GM23338 (cell line): ENCODE results near the gene ABR. TPM values are rescaled to one million over a fixed set of nuclear protein-coding genes. Genes with fewer than 3 reads are reported as not detected.

ENCODE experiments used
- ATAC-seq: fragments of 200-7000 bp; cut with Tn5 transposase; 3 replicates; pipeline ENCODE4 v1.9.1; 2020
- DNase-seq: peaks from one replicate; pipeline ENCODE4 v3.0.0-alpha.2; 2015; ENCODE audit warnings: low spot score
- H2AFZ ChIP-seq: fragments of 200-600 bp; sonication (generic); 2 replicates; pipeline ENCODE4 v1.8.0; 2016; ENCODE audit warnings: antibody characterized with exemption, mild to moderate bottlenecking, moderate library complexity
- H3F3A ChIP-seq: fragments of 200-600 bp; sonication (generic); replicated peaks from 2 replicates; pipeline ENCODE4 v1.8.0; 2017; ENCODE audit warnings: antibody characterized with exemption, mixed run types, low read depth
- H3K27ac ChIP-seq: fragments of 200-600 bp; sonication (generic); 2 replicates; pipeline ENCODE4 v1.6.1; 2016; ENCODE audit warnings: low read depth
- H3K27me3 ChIP-seq: fragments of 200-600 bp; sonication (generic); 2 replicates; pipeline ENCODE4 v1.8.0; 2016; ENCODE audit warnings: mild to moderate bottlenecking, mixed run types, moderate library complexity; ENCODE audit not compliant: insufficient read depth
- H3K36me3 ChIP-seq: fragments of 200-600 bp; sonication (generic); 2 replicates; pipeline ENCODE4 v1.8.0; 2016; ENCODE audit warnings: mild to moderate bottlenecking; ENCODE audit not compliant: insufficient read depth
- H3K4me1 ChIP-seq: fragments of 200-600 bp; sonication (generic); 2 replicates; pipeline ENCODE4 v1.8.0; 2016; ENCODE audit warnings: mild to moderate bottlenecking, moderate library complexity; ENCODE audit not compliant: insufficient read depth
- H3K4me2 ChIP-seq: fragments of 200-600 bp; sonication (generic); 2 replicates; pipeline ENCODE4 v1.7.1; 2017; ENCODE audit warnings: mixed run types
- H3K4me3 ChIP-seq: fragments of 200-600 bp; sonication (generic); 2 replicates; pipeline ENCODE4 v1.6.1; 2016; ENCODE audit warnings: mixed run types
- H3K79me2 ChIP-seq: fragments of 200-600 bp; sonication (generic); replicated peaks from 2 replicates; pipeline ENCODE4 v1.8.0; 2017; ENCODE audit warnings: mild to moderate bottlenecking; ENCODE audit not compliant: insufficient read depth
- H3K9me2 ChIP-seq: fragments of 200-600 bp; sonication (generic); 2 replicates; pipeline ENCODE4 v1.8.0; 2017; ENCODE audit not compliant: insufficient read depth
- H4K20me1 ChIP-seq: fragments of 200-600 bp; sonication (generic); replicated peaks from 2 replicates; pipeline ENCODE4 v1.8.0; 2017; ENCODE audit warnings: mild to moderate bottlenecking; ENCODE audit not compliant: insufficient read depth
- H3K27ac Mint-ChIP-seq: 2 replicates; pipeline ENCODE4 v1.8.0; 2020; ENCODE audit warnings: inconsistent platforms, mild to moderate bottlenecking, moderate library complexity, mixed read lengths
- H3K27me3 Mint-ChIP-seq: 3 replicates; pipeline ENCODE4 v1.8.0; 2022; ENCODE audit warnings: low read depth, mild to moderate bottlenecking, moderate library complexity, mixed read lengths, inconsistent platforms; ENCODE audit not compliant: insufficient read depth, poor library complexity
- H3K36me3 Mint-ChIP-seq: 3 replicates; pipeline ENCODE4 v1.8.0; 2021; ENCODE audit warnings: low read depth, mild to moderate bottlenecking, inconsistent platforms, moderate library complexity, mixed read lengths
- H3K4me1 Mint-ChIP-seq: 3 replicates; pipeline ENCODE4 v1.8.0; 2020; ENCODE audit warnings: mild to moderate bottlenecking, inconsistent platforms, mixed read lengths
- H3K4me3 Mint-ChIP-seq: 3 replicates; pipeline ENCODE4 v1.8.0; 2021; ENCODE audit warnings: moderate library complexity, mild to moderate bottlenecking, inconsistent platforms, mixed read lengths
- H3K9me3 Mint-ChIP-seq: 3 replicates; pipeline ENCODE4 v1.8.0; 2020; ENCODE audit warnings: moderate library complexity, mild to moderate bottlenecking, inconsistent platforms, mixed read lengths
- CREB1 ChIP-seq: fragments of 250-450 bp; sonication (Bioruptor Pico); IDR thresholded peaks from 2 replicates; pipeline ENCODE4 v1.5.0; 2020; ENCODE audit warnings: low read depth, mild to moderate bottlenecking, moderate library complexity
- EZH2 ChIP-seq: fragments of 200-600 bp; sonication (generic); IDR thresholded peaks from one replicate; pipeline ENCODE4 v1.8.0; 2017; ENCODE audit warnings: antibody characterized with exemption, mild to moderate bottlenecking, low read depth; ENCODE audit not compliant: unreplicated experiment
- EZH2phosphoT487 ChIP-seq: fragments of 200-600 bp; sonication (generic); IDR thresholded peaks from one replicate; pipeline ENCODE4 v1.8.1; 2018; ENCODE audit warnings: antibody characterized with exemption; ENCODE audit not compliant: unreplicated experiment
- JUNB ChIP-seq: IDR thresholded peaks from one replicate; pipeline ENCODE4 v1.6.1; 2016; ENCODE audit warnings: antibody characterized with exemption; ENCODE audit not compliant: unreplicated experiment
- NANOG ChIP-seq: IDR thresholded peaks from 2 replicates; pipeline ENCODE4 v1.6.1; 2016; ENCODE audit warnings: antibody characterized with exemption, borderline replicate concordance
- POLR2AphosphoS5 ChIP-seq: IDR thresholded peaks from 2 replicates; pipeline ENCODE4 v1.6.1; 2016; ENCODE audit warnings: antibody characterized with exemption, low read depth
- STAT1 ChIP-seq: IDR thresholded peaks from one replicate; pipeline ENCODE4 v1.6.1; 2016; ENCODE audit warnings: antibody characterized with exemption; ENCODE audit not compliant: unreplicated experiment
- ZNF114 ChIP-seq: fragments of 250-450 bp; sonication (Bioruptor Pico); IDR thresholded peaks from 2 replicates; pipeline ENCODE4 v1.5.0; 2020; ENCODE audit warnings: mild to moderate bottlenecking, moderate library complexity
- ZNF331 ChIP-seq: fragments of 250-450 bp; sonication (Bioruptor Pico); IDR thresholded peaks from 2 replicates; pipeline ENCODE4 v1.5.0; 2020; ENCODE audit warnings: low read depth, mild to moderate bottlenecking, moderate library complexity
- polyA plus RNA-seq: library from polyadenylated mRNA; unstranded; fragments of >200 nt; fragmentation: Nextera tagmentation; extraction: Ambion mirVana; gene quantifications from 2 replicates; pipeline ENCODE4 v1.2.1, GENCODE V29; 2016
- total RNA-seq: library from RNA; depleted of rRNA; stranded (reverse); fragments of >200 nt; shearing (Covaris generic); gene quantifications from 2 replicates; pipeline ENCODE4 v1.2.3, GENCODE V29; 2014
- TF ChIP-seq, protein P1 (sequence below): IDR thresholded peaks from one replicate; pipeline ENCODE4 v1.6.1; 2018; ENCODE audit warnings: antibody characterized with exemption; ENCODE audit not compliant: unreplicated experiment
- TF ChIP-seq, protein P2 (sequence below), 2 experiments: fragments of 200-600 bp in 1 of 2; sonication (generic) in 1 of 2; conservative IDR thresholded peaks; 2 replicates each; pipeline versions ENCODE4 v1.5.1 to v1.6.1; 2016 to 2017; ENCODE audit warnings: antibody characterized with exemption in 2 of 2, low read depth in 2 of 2, mild to moderate bottlenecking in 2 of 2, moderate library complexity in 1 of 2
- TF ChIP-seq, protein P3 (sequence below): fragments of 250-450 bp; sonication (Bioruptor Pico); IDR thresholded peaks from 2 replicates; pipeline ENCODE4 v1.5.0; 2020; ENCODE audit warnings: mild to moderate bottlenecking, moderate library complexity
- TF ChIP-seq, protein P4 (sequence below): IDR thresholded peaks from 2 replicates; pipeline ENCODE4 v1.6.1; 2016; ENCODE audit warnings: antibody characterized with exemption

ABR gene
- total and polyA plus RNA-seq, 2 experiments from 2014 or later, result 15.0 to 27.7 TPM

DNA sequence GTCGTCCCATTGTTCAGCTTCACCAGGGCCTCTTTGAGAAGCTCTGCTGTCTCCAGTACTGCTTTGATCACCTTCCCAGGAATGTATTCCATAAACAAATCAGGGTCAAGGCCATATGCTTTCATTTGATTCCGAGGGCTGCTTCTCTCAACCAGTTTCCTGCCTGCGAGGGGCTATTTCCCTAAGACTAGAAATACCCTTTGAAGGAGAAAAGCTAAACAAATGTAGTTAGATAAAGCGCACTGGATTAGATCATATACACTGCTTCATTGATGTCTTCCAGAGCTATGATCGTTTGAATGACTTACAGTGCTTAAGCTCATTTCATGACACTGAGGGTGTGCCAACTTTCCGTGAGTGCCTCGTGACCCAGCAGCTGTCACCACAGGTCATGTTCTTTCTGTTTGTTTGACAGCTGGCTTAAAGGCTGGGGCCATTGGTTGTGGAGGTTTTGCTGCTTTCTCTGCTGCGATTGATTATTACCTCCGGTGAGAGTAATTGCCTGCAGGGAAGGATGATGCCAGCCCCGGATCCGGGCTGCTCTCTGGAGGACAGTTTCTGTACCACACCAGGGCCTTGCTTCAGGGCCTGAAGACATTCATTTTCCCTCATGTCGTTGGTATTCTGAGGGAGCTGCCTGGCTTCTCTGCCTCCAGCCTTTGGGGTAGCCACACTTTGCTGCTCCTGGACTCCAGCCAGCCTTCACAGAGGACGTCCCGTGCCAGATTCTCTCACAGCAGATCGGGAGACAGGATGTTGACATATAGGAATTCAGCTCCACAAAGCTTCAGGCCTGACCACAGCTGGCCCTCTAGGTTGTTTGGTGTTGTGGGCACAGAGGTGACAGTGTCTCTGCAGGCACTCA, 179.0 kb downstream of the ABR start:
- Histone ChIP-seq H3K27ac (no peak overlapping the region), H2AFZ (no peak overlapping the region), H3K27me3 (peaks cover 4% of the 10 kb centered on the region; the same call in 1 of the 2 replicates), H3K4me2 (no peak overlapping the region), H3K4me3 (no peak overlapping the region), H3K79me2 (peaks cover 18% of the 10 kb centered on the region), H3K36me3 (peaks cover 23% of the 10 kb centered on the region; the same call in 1 of the 2 replicates), H3K9me2 (no peaks in the 10 kb centered on the region), H3K4me1 (peaks cover 7% of the 10 kb centered on the region), H3F3A (peaks cover 16% of the 10 kb centered on the region), H4K20me1 (peaks cover 20% of the 10 kb centered on the region)
- Mint-ChIP-seq H3K36me3 (peaks cover 45% of the 10 kb centered on the region), H3K4me3 (no peak overlapping the region), H3K4me1 (peaks cover 23% of the 10 kb centered on the region), H3K9me3 (no peaks in the 10 kb centered on the region), H3K27ac (no peak overlapping the region), H3K27me3 (peaks cover 7% of the 10 kb centered on the region)
- ATAC-seq (no peak), DNase-seq (no peak)
- TF ChIP-seq ZNF331 (CRISPR knock-in tag) (no peak), JUNB (no peak), NANOG (no peak), STAT1 (no peak), CREB1 (CRISPR knock-in tag) (no peak), EZH2 (no peak), POLR2AphosphoS5 (no peak), ZNF114 (CRISPR knock-in tag) (no peak), EZH2phosphoT487 (no peak)
- TF ChIP-seq, protein P1, sequence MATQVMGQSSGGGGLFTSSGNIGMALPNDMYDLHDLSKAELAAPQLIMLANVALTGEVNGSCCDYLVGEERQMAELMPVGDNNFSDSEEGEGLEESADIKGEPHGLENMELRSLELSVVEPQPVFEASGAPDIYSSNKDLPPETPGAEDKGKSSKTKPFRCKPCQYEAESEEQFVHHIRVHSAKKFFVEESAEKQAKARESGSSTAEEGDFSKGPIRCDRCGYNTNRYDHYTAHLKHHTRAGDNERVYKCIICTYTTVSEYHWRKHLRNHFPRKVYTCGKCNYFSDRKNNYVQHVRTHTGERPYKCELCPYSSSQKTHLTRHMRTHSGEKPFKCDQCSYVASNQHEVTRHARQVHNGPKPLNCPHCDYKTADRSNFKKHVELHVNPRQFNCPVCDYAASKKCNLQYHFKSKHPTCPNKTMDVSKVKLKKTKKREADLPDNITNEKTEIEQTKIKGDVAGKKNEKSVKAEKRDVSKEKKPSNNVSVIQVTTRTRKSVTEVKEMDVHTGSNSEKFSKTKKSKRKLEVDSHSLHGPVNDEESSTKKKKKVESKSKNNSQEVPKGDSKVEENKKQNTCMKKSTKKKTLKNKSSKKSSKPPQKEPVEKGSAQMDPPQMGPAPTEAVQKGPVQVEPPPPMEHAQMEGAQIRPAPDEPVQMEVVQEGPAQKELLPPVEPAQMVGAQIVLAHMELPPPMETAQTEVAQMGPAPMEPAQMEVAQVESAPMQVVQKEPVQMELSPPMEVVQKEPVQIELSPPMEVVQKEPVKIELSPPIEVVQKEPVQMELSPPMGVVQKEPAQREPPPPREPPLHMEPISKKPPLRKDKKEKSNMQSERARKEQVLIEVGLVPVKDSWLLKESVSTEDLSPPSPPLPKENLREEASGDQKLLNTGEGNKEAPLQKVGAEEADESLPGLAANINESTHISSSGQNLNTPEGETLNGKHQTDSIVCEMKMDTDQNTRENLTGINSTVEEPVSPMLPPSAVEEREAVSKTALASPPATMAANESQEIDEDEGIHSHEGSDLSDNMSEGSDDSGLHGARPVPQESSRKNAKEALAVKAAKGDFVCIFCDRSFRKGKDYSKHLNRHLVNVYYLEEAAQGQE, result no peak
- TF ChIP-seq, protein P2, sequence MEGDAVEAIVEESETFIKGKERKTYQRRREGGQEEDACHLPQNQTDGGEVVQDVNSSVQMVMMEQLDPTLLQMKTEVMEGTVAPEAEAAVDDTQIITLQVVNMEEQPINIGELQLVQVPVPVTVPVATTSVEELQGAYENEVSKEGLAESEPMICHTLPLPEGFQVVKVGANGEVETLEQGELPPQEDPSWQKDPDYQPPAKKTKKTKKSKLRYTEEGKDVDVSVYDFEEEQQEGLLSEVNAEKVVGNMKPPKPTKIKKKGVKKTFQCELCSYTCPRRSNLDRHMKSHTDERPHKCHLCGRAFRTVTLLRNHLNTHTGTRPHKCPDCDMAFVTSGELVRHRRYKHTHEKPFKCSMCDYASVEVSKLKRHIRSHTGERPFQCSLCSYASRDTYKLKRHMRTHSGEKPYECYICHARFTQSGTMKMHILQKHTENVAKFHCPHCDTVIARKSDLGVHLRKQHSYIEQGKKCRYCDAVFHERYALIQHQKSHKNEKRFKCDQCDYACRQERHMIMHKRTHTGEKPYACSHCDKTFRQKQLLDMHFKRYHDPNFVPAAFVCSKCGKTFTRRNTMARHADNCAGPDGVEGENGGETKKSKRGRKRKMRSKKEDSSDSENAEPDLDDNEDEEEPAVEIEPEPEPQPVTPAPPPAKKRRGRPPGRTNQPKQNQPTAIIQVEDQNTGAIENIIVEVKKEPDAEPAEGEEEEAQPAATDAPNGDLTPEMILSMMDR (conservative IDR thresholded peaks at IDR 0.05; ENCODE audit: low read depth in 2 of 2), result no peak
- TF ChIP-seq, protein P3, sequence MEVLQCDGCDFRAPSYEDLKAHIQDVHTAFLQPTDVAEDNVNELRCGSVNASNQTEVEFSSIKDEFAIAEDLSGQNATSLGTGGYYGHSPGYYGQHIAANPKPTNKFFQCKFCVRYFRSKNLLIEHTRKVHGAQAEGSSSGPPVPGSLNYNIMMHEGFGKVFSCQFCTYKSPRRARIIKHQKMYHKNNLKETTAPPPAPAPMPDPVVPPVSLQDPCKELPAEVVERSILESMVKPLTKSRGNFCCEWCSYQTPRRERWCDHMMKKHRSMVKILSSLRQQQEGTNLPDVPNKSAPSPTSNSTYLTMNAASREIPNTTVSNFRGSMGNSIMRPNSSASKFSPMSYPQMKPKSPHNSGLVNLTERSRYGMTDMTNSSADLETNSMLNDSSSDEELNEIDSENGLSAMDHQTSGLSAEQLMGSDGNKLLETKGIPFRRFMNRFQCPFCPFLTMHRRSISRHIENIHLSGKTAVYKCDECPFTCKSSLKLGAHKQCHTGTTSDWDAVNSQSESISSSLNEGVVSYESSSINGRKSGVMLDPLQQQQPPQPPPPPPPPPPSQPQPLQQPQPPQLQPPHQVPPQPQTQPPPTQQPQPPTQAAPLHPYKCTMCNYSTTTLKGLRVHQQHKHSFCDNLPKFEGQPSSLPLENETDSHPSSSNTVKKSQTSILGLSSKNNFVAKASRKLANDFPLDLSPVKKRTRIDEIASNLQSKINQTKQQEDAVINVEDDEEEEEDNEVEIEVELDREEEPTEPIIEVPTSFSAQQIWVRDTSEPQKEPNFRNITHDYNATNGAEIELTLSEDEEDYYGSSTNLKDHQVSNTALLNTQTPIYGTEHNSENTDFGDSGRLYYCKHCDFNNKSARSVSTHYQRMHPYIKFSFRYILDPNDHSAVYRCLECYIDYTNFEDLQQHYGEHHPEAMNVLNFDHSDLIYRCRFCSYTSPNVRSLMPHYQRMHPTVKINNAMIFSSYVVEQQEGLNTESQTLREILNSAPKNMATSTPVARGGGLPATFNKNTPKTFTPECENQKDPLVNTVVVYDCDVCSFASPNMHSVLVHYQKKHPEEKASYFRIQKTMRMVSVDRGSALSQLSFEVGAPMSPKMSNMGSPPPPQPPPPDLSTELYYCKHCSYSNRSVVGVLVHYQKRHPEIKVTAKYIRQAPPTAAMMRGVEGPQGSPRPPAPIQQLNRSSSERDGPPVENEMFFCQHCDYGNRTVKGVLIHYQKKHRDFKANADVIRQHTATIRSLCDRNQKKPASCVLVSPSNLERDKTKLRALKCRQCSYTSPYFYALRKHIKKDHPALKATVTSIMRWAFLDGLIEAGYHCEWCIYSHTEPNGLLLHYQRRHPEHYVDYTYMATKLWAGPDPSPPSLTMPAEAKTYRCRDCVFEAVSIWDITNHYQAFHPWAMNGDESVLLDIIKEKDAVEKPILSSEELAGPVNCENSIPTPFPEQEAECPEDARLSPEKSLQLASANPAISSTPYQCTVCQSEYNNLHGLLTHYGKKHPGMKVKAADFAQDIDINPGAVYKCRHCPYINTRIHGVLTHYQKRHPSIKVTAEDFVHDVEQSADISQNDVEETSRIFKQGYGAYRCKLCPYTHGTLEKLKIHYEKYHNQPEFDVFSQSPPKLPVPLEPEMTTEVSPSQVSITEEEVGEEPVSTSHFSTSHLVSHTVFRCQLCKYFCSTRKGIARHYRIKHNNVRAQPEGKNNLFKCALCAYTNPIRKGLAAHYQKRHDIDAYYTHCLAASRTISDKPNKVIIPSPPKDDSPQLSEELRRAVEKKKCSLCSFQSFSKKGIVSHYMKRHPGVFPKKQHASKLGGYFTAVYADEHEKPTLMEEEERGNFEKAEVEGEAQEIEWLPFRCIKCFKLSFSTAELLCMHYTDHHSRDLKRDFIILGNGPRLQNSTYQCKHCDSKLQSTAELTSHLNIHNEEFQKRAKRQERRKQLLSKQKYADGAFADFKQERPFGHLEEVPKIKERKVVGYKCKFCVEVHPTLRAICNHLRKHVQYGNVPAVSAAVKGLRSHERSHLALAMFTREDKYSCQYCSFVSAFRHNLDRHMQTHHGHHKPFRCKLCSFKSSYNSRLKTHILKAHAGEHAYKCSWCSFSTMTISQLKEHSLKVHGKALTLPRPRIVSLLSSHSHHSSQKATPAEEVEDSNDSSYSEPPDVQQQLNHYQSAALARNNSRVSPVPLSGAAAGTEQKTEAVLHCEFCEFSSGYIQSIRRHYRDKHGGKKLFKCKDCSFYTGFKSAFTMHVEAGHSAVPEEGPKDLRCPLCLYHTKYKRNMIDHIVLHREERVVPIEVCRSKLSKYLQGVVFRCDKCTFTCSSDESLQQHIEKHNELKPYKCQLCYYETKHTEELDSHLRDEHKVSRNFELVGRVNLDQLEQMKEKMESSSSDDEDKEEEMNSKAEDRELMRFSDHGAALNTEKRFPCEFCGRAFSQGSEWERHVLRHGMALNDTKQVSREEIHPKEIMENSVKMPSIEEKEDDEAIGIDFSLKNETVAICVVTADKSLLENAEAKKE (CRISPR knock-in tag), result no peak
- TF ChIP-seq, protein P4, sequence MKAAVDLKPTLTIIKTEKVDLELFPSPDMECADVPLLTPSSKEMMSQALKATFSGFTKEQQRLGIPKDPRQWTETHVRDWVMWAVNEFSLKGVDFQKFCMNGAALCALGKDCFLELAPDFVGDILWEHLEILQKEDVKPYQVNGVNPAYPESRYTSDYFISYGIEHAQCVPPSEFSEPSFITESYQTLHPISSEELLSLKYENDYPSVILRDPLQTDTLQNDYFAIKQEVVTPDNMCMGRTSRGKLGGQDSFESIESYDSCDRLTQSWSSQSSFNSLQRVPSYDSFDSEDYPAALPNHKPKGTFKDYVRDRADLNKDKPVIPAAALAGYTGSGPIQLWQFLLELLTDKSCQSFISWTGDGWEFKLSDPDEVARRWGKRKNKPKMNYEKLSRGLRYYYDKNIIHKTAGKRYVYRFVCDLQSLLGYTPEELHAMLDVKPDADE, result no peak
